Fibroblast of pulmonary artery (primary cell): ENCODE data around the gene ZNF480.
"Not testable (repeated sequence)": the region's sequence is repeated elsewhere in the genome, so short reads cannot be mapped to it uniquely, and the experiment has no call there.

Experiments
- DNase-seq: peaks from one replicate; pipeline ENCODE4 v3.0.0-alpha.2; 2010; ENCODE audit warnings: low read depth
- H3K4me3 ChIP-seq: replicated peaks from 2 replicates; pipeline ENCODE4 v1.5.1; 2011; ENCODE audit warnings: low read depth, mild to moderate bottlenecking, control low read depth, low read length, moderate library complexity
- TF ChIP-seq, protein P1 (sequence below): IDR thresholded peaks from 2 replicates; pipeline ENCODE4 v1.5.1; 2011; ENCODE audit warnings: mild to moderate bottlenecking, control low read depth, low read length, inconsistent platforms; ENCODE audit errors: missing control alignments

ZNF480 gene

DNA sequence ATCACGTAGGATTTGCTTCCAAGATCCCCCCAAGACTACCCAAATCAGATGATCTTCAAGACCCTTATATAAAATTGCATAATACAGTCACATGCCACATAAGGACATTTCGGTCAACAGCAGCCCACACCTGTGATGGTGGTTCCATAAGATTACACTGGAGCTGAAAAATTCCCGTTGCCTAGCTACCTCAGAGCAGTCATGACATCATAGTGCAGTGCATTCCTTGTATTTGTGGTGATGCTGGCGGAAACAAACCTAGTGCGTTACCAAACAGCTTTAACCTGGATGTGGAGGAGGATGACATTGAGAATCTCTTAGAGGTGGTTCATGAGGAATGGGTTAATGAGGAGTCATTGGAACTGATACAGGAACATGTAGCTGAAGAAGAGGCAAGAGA lies 22.8 kb upstream of the ZNF480 start:
- no peak overlapping the region for H3K4me3 ChIP-seq
- TF ChIP-seq, protein P1, sequence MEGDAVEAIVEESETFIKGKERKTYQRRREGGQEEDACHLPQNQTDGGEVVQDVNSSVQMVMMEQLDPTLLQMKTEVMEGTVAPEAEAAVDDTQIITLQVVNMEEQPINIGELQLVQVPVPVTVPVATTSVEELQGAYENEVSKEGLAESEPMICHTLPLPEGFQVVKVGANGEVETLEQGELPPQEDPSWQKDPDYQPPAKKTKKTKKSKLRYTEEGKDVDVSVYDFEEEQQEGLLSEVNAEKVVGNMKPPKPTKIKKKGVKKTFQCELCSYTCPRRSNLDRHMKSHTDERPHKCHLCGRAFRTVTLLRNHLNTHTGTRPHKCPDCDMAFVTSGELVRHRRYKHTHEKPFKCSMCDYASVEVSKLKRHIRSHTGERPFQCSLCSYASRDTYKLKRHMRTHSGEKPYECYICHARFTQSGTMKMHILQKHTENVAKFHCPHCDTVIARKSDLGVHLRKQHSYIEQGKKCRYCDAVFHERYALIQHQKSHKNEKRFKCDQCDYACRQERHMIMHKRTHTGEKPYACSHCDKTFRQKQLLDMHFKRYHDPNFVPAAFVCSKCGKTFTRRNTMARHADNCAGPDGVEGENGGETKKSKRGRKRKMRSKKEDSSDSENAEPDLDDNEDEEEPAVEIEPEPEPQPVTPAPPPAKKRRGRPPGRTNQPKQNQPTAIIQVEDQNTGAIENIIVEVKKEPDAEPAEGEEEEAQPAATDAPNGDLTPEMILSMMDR = no peak

DNA sequence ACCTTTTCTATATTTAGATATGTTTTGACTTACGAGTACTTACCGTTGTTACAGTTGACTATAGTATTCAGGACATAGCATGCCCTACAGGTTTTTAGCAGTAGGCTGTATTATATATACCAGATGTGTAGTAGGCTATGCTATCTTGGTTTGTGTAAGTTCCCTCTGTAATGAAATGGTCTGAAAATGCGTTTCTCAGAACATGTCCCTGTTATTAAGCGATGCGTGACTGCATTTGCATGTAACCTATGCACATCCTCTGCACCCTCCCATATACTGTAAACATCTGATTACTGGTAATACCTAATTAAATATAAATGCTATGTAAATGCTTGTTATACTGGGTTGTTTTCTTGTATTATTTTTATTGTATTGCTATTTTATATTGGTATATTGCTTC lies 21.0 kb upstream of the ZNF480 start:
- H3K4me3 ChIP-seq = no peak overlapping the region
- TF ChIP-seq, protein P1 = no peak

More for the DNA sequence above, 22.8 kb upstream of the ZNF480 start:
- DNase-seq = no peak

DNA sequence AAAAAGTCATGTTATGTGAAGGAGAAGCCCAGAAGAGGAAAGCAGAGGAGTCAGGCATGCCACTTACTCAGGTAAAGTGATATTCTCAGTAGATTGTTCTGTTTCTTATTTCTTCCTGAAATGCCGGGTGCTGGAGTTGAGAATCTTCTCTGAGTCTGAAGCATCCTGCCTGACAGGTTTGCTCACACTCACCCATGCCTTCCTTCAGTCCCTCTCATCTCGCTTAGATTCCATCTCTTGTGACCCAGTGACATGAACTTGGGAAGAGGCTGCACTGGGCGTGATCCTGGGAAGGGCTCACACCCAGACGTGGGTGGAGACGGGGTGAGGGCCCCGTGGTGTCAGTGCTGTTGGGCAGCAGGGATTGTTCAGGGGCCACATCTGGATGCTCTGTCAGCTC lies 19.5 kb upstream of the ZNF480 start:
- H3K4me3 ChIP-seq = no peak overlapping the region
- no peak for DNase-seq
- TF ChIP-seq, protein P1 = no peak

More for the DNA sequence above, 21.0 kb upstream of the ZNF480 start:
- no peak for DNase-seq

DNA sequence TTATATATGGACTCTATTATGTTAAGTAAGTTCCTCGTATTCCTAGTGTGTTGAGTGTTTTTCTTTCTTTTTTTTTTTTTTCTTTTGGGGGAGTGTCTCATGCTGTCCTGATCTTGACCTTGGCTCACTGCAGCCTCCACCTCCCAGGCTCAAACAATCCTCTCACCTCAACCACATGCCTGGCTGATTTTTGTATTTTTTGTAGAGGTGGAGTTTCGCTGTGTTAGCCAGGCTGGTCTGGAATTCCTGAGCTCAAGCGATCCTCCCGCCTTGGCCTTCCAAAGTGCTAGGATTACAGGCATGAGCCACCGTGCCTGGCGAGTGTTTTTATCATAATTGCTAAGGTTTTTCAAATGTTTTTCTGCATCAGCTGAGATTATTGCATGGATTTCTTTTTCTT lies 10.7 kb upstream of the ZNF480 start:
- no peak for DNase-seq
- TF ChIP-seq, protein P1 = no peak
- no peak overlapping the region for H3K4me3 ChIP-seq

DNA sequence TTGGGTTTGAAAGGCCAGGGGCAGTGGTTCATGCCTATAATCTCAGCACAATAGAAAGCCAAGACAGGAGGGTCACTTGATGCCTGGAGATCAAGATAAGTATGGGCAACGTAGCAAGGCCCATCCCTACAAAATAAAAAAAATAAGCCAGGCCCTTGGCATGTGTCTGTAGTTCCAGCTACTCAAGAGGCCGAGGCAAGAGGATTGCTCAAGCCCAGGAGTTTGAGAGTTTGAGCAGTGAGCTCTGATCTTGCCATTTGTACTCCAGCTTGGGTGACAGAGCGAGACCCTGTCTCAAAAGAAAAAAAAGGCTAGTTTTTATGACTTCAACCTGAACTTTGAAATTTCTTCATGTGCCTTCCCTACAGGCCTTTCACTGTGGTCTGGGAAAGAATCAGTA lies 5.2 kb upstream of the ZNF480 start:
- TF ChIP-seq, protein P1 = no peak

DNA sequence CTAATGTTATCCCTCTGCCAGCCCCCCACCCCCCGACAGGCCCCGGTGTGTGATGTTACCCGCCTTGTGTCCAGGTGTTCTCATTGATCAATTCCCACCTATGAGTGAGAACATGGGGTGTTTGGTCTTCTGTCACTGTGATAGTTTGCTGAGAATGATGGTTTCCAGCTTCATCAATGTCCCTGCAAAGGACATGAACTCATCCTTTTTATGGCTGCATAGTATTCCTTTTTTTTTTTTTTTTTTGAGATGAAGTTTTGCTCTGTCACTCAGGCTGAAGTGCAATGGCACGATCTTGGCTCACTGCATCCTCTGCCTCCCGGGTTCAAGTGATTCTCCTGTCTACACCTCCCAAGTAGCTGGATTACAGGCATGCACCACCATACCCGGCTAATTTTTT lies 4.0 kb upstream of the ZNF480 start:
- H3K4me3 ChIP-seq = not testable (repeated sequence)

More for the DNA sequence above, 5.2 kb upstream of the ZNF480 start:
- no peak for DNase-seq
- H3K4me3 ChIP-seq = no peak overlapping the region

DNA sequence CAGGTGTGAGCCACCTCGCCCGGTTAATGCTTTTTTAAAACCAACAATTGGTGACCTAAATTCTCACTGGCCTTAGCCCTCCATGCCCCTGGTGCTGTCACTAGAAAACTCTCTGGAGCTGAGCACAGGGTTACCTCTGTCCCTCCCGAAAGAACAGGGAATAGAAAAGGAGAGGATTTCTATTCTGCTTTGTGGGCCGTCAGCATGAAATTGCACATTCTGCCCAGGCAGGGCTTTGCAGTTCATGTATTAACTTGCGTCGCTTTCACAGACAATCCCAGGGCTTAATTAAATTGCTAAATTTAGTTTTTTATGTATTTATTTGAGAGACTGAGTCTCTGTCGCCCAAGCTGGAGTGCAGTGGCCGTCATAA lies 583 bp upstream of the ZNF480 start:
- no peak for DNase-seq
- TF ChIP-seq, protein P1 = no peak
- H3K4me3 ChIP-seq = peak overlapping the region; percentile 83

More for the DNA sequence above, 4.0 kb upstream of the ZNF480 start:
- not testable (repeated sequence) for DNase-seq
